DOHH2 (cell line): ENCODE results near the gene ERC2.

Source experiments
- H3F3A ChIP-seq: fragments of 200-600 bp; sonication (generic), shearing (Covaris generic); 2 replicates; pipeline ENCODE4 v1.6.0; 2016; ENCODE audit warnings: antibody characterized with exemption, mild to moderate bottlenecking; ENCODE audit not compliant: control insufficient read depth, insufficient read depth
- H3K27ac ChIP-seq: fragments of 200-600 bp; sonication (generic); 2 replicates; pipeline ENCODE4 v1.5.1; 2014; ENCODE audit warnings: low read depth, mild to moderate bottlenecking, low read length, moderate library complexity
- H3K27me3 ChIP-seq: fragments of 200-600 bp; sonication (generic); 2 replicates; pipeline ENCODE4 v1.6.1; 2014; ENCODE audit warnings: mild to moderate bottlenecking, low read length, mixed read lengths; ENCODE audit not compliant: control insufficient read depth
- H3K36me3 ChIP-seq: fragments of 200-600 bp; sonication (generic); 2 replicates; pipeline ENCODE4 v1.6.1; 2014; ENCODE audit warnings: mild to moderate bottlenecking, low read length, moderate library complexity, mixed read lengths; ENCODE audit not compliant: control insufficient read depth
- H3K4me1 ChIP-seq: fragments of 200-600 bp; sonication (generic); 2 replicates; pipeline ENCODE4 v1.6.1; 2014; ENCODE audit warnings: mild to moderate bottlenecking, low read length, mixed read lengths; ENCODE audit not compliant: control insufficient read depth
- H3K4me2 ChIP-seq: fragments of 200-600 bp; sonication (generic); 2 replicates; pipeline ENCODE4 v1.6.0; 2014; ENCODE audit warnings: mild to moderate bottlenecking, low read length, moderate library complexity
- H3K4me3 ChIP-seq: fragments of 200-600 bp; sonication (generic); 2 replicates; pipeline ENCODE4 v1.5.1; 2014; ENCODE audit warnings: mild to moderate bottlenecking, low read length, mixed read lengths
- H3K79me2 ChIP-seq: fragments of 200-600 bp; sonication (generic); 2 replicates; pipeline ENCODE4 v1.6.1; 2014; ENCODE audit warnings: mild to moderate bottlenecking, low read length, mixed read lengths; ENCODE audit not compliant: control insufficient read depth
- H3K9me2 ChIP-seq: fragments of 200-600 bp; sonication (generic); replicated peaks from 2 replicates; pipeline ENCODE4 v1.6.1; 2014; ENCODE audit warnings: mild to moderate bottlenecking, low read length, mixed read lengths; ENCODE audit not compliant: control insufficient read depth
- H3K9me3 ChIP-seq: fragments of 200-600 bp; sonication (generic); 2 replicates; pipeline ENCODE4 v1.6.1; 2014; ENCODE audit warnings: antibody characterized with exemption, low read length, mixed read lengths; ENCODE audit not compliant: control insufficient read depth, insufficient read depth
- H4K20me1 ChIP-seq: fragments of 200-600 bp; sonication (generic); 2 replicates; pipeline ENCODE4 v1.6.0; 2014; ENCODE audit warnings: low read depth, mild to moderate bottlenecking, antibody characterized with exemption, low read length, moderate library complexity; ENCODE audit not compliant: control insufficient read depth, insufficient read depth
- CTCF ChIP-seq: fragments of 200-600 bp; sonication (generic); IDR thresholded peaks from one replicate; pipeline ENCODE4 v1.5.1; 2014; ENCODE audit warnings: antibody characterized with exemption, mild to moderate bottlenecking, low read depth, low read length; ENCODE audit not compliant: poor library complexity, severe bottlenecking
- EZH2phosphoT487 ChIP-seq: fragments of 200-600 bp; sonication (generic); IDR thresholded peaks from 2 replicates; pipeline ENCODE4 v1.6.1; 2017; ENCODE audit warnings: borderline replicate concordance, mild to moderate bottlenecking, antibody characterized with exemption, low read length, moderate library complexity, mixed read lengths

The ERC2 gene

GRCh38 chr3:55683666-55684270 is 784.5 kb downstream of the ERC2 start:
- Histone ChIP-seq H3K4me3 (no peak overlapping the region), H3K4me2 (no peak overlapping the region), H3K79me2 (no peaks in the 10 kb centered on the region), H3K9me2 (no peaks in the 10 kb centered on the region), H3K27ac (no peak overlapping the region), H4K20me1 (no peaks in the 10 kb centered on the region), H3F3A (no peaks in the 10 kb centered on the region), H3K4me1 (no peaks in the 10 kb centered on the region), H3K9me3 (no peaks in the 10 kb centered on the region), H3K27me3 (peaks cover 20% of the 10 kb centered on the region), H3K36me3 (no peaks in the 10 kb centered on the region)
- TF ChIP-seq CTCF: no peak

- H3F3A ChIP-seq: no peaks in the 10 kb centered on the region
- no peaks in the 10 kb centered on the region for H3K79me2 ChIP-seq
- no peaks in the 10 kb centered on the region for H3K9me3 ChIP-seq
- H3K36me3 ChIP-seq: no peaks in the 10 kb centered on the region
- no peak overlapping the region for H3K4me2 ChIP-seq
- H3K4me1 ChIP-seq: no peaks in the 10 kb centered on the region
- no peaks in the 10 kb centered on the region for H3K9me2 ChIP-seq
- TF ChIP-seq CTCF (no peak), EZH2phosphoT487 (no peak)
- H3K27ac ChIP-seq: no peak overlapping the region
- no peak overlapping the region for H3K4me3 ChIP-seq
- H4K20me1 ChIP-seq: no peaks in the 10 kb centered on the region
- H3K27me3 ChIP-seq: peaks cover 10% of the 10 kb centered on the region
Measured at GRCh38 chr3:55682461-55682860, 785.8 kb downstream of the ERC2 start.

GRCh38 chr3:55678546-55679216 is 789.6 kb downstream of the ERC2 start:
- Histone ChIP-seq H3K36me3 (no peaks in the 10 kb centered on the region), H3K9me2 (no peaks in the 10 kb centered on the region), H3K79me2 (no peaks in the 10 kb centered on the region), H3K27ac (no peak overlapping the region), H4K20me1 (no peaks in the 10 kb centered on the region), H3K4me3 (no peak overlapping the region), H3K4me1 (no peaks in the 10 kb centered on the region), H3K9me3 (no peaks in the 10 kb centered on the region), H3K27me3 (no peaks in the 10 kb centered on the region), H3F3A (no peaks in the 10 kb centered on the region), H3K4me2 (no peak overlapping the region)
- TF ChIP-seq EZH2phosphoT487 (no peak), CTCF (no peak)
